GM23248 (cell line): ENCODE results near the gene SMCO2.

Experiments
- EZH2 ChIP-seq: fragments of 200-600 bp; sonication (generic); IDR thresholded peaks from 2 replicates; pipeline ENCODE4 v1.6.1; 2018; ENCODE audit warnings: antibody characterized with exemption, mild to moderate bottlenecking; ENCODE audit not compliant: insufficient read depth, poor library complexity, severe bottlenecking
- EZH2phosphoT487 ChIP-seq: fragments of 200-600 bp; sonication (generic); IDR thresholded peaks from 2 replicates; pipeline ENCODE4 v1.6.1; 2018; ENCODE audit warnings: antibody characterized with exemption, moderate library complexity, mild to moderate bottlenecking, low read depth; ENCODE audit not compliant: insufficient read depth

DNA sequence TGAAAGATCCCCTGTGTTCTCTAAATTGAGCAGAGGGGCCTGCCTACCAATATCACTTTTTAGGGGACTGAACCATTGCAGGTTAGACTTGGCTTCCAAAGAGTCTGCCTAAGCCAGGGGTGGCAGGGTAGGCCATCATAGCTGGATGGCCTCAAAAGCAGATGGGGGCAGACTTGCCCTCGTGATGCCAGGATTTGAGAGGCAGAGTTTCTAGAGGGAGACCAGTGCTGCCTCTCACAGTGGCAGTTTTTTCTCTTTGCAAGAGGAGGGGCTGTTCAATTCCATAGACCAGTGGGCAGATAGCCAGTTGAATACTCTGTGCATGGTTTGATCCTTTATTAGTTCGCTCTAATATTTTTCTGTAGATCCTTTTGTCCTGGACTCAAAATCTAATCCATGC is 23.8 kb upstream of the SMCO2 start:
- no peak for TF ChIP-seq EZH2
- no peak for TF ChIP-seq EZH2phosphoT487
